ENCODE data around the gene ARAP2.

The ARAP2 gene

DNA sequence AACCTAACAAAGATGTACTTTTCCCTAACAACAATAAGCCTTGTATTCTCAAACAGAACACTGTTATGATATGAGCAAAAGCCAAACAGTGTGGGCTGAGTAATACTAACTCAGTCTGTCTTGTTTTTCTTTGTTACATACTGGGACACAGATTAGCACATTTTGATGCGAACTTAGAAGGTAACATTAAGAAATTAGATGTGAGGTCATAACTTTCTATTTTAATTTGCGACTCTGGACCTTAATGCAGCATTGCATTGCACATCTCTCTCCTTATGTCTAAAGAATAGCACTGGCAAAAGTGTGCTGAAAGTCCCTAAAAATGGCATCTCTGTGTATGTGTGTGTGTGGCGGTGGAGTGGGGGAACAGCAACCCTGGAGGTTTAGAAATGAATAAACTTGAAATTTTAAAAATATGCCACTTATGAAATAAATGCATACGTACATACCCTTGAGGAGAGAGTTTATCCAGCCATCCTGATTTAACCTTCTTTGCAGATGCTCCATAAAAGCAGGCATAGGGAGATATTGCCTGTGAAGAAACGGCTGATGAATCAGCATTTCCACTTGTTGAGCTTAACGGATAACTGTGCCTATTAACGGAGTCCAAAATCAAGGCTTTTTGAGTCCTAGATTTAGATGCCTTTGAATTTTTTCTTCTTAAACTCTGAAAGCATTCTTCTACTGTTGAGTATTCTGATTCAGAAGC, 34.2 kb downstream of the ARAP2 start:
- H3K4me3 ChIP-seq (ENCODE audit: low read depth, low read length): no peak overlapping the region
- TF ChIP-seq, protein P1, sequence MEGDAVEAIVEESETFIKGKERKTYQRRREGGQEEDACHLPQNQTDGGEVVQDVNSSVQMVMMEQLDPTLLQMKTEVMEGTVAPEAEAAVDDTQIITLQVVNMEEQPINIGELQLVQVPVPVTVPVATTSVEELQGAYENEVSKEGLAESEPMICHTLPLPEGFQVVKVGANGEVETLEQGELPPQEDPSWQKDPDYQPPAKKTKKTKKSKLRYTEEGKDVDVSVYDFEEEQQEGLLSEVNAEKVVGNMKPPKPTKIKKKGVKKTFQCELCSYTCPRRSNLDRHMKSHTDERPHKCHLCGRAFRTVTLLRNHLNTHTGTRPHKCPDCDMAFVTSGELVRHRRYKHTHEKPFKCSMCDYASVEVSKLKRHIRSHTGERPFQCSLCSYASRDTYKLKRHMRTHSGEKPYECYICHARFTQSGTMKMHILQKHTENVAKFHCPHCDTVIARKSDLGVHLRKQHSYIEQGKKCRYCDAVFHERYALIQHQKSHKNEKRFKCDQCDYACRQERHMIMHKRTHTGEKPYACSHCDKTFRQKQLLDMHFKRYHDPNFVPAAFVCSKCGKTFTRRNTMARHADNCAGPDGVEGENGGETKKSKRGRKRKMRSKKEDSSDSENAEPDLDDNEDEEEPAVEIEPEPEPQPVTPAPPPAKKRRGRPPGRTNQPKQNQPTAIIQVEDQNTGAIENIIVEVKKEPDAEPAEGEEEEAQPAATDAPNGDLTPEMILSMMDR (IDR thresholded peaks at IDR 0.05; ENCODE audit: insufficient read depth, low read depth, low read length, missing control alignments): no peak
- no peak for DNase-seq (ENCODE audit: low read depth)

DNA sequence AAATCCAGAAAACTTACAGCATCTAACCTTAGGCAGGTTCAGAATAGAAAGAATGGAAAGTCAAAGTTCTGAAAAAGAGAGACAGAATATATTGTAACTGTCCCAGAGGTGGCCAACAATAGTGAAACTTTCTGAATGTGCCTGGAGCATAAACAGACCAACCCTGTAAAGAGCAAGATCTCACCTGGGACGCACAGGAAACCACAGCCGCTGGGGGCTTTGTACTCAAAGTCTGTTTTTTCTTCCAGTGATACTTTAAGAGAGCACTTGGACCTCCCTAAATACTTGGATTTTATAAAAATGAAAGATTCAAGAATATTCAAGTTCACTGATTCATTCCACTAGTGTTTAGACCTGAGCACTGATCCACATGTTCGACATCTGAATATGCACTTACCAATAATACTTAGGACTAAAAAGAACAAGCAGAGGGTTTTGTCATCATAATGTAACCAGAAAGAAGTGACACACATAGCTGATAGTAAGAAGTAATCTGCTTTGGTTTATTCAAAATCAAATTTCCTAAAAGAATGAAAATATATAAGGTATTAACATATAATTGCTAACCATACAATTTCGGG, 35.3 kb downstream of the ARAP2 start:
- peak; percentile 59 for DNase-seq (ENCODE audit: low read depth)
- no peak overlapping the region for H3K4me3 ChIP-seq (ENCODE audit: low read depth, low read length)
- TF ChIP-seq, protein P1 (IDR thresholded peaks at IDR 0.05; ENCODE audit: insufficient read depth, low read depth, low read length, missing control alignments): no peak

- no peak overlapping the region for H3K4me3 ChIP-seq (ENCODE audit: low read depth, low read length)
- TF ChIP-seq, protein P1 (IDR thresholded peaks at IDR 0.05; ENCODE audit: insufficient read depth, low read depth, low read length, missing control alignments): no peak
- DNase-seq (ENCODE audit: low read depth): no peak
These were observed 36.3 kb downstream of the ARAP2 start for GRCh38 chr4:36207831-36208520.

GRCh38 chr4:36207367-36207766, 36.9 kb downstream of the ARAP2 start:
- TF ChIP-seq, protein P1 (IDR thresholded peaks at IDR 0.05; ENCODE audit: insufficient read depth, low read depth, low read length, missing control alignments): no peak
- H3K4me3 ChIP-seq (ENCODE audit: low read depth, low read length): no peak overlapping the region
- DNase-seq (ENCODE audit: low read depth): no peak

GRCh38 chr4:36206603-36207311, 37.6 kb downstream of the ARAP2 start:
- no peak overlapping the region for H3K4me3 ChIP-seq (ENCODE audit: low read depth, low read length)
- TF ChIP-seq, protein P1 (IDR thresholded peaks at IDR 0.05; ENCODE audit: insufficient read depth, low read depth, low read length, missing control alignments): no peak
- no peak for DNase-seq (ENCODE audit: low read depth)

DNA sequence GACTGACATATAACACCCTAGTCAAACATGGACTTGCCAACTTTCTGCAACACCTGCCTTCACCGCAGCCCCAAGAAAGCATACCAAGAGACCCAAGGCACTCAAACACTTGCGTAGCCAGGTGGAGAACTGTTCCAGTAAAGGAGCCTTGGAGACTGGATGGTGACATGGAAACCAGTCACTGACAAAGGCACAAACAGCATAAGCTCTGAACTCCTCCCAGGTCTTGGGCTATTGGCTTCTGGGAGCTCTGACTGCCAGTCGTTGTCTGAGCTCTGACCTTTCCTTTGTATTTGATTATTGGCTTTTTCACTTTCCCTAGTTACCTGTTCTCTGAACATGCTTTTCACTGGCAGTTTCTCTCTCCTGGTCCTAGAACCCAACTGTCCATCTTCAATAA, 38.3 kb downstream of the ARAP2 start:
- no peak overlapping the region for H3K4me3 ChIP-seq (ENCODE audit: low read depth, low read length)
- TF ChIP-seq, protein P1 (IDR thresholded peaks at IDR 0.05; ENCODE audit: insufficient read depth, low read depth, low read length, missing control alignments): no peak
- DNase-seq (ENCODE audit: low read depth): no peak

Measured in GM12865 (cell line).